HCT116 (cell line): Measurements from ENCODE around the gene LRP11. TPM values are rescaled to one million over a fixed set of nuclear protein-coding genes. Genes with fewer than 3 reads are reported as not detected.

Experiments used
- ATAC-seq: fragments of 200-7000 bp; cut with Tn5 transposase; 2 replicates; pipeline ENCODE4 v1.9.1; 2020; ENCODE audit warnings: mild to moderate bottlenecking, moderate library complexity
- BruUV-seq: library from RNA; stranded (reverse); fragments of 400-500 nt; replicated peaks from 2 replicates; lab custom pipeline; 2021; lab: Mats Ljungman, UMichigan
- CTCF ChIA-PET: fragments of 300-600 bp; sonication (Branson Sonifier 250); formaldehyde crosslinking; loops from one replicate; lab custom pipeline; 2021; ENCODE audit warnings: antibody characterized with exemption; lab: Charles Lee
- POLR2A ChIA-PET: fragments of 300-600, 350-600 bp; sonication (Branson Sonifier 250); formaldehyde crosslinking; loops from one replicate; lab custom pipeline; 2021; ENCODE audit warnings: antibody characterized with exemption; lab: Charles Lee
- RAD21 ChIA-PET, 2 experiments: fragments of 300-600 bp; sonication (Branson Sonifier 250); formaldehyde crosslinking; loops; one replicate each; lab custom pipeline; 2023; ENCODE audit warnings: low total read pairs in 2 of 2; ENCODE audit not compliant: uncharacterized antibody in 2 of 2, unreplicated experiment in 2 of 2, low non-redundant PET in 1 of 2; lab: Charles Lee
- DNase-seq: peaks from one replicate; pipeline ENCODE4 v3.0.0-alpha.2; 2010; ENCODE audit warnings: low read depth, low spot score
- H2AFZ ChIP-seq: fragments of 200-600 bp; shearing (Covaris generic), sonication (generic); 2 replicates; pipeline ENCODE4 v1.6.1; 2017; ENCODE audit warnings: low read depth, mixed run types, mixed read lengths, antibody characterized with exemption, low read length; ENCODE audit not compliant: poor library complexity, severe bottlenecking
- H3K27ac ChIP-seq: 2 replicates; pipeline ENCODE4 v1.5.1; 2012; ENCODE audit warnings: low read depth, low read length
- H3K27me3 ChIP-seq: fragments of 200-600 bp; sonication (generic); 2 replicates; pipeline ENCODE4 v1.6.1; 2016; ENCODE audit warnings: mixed run types, low read length, mixed read lengths; ENCODE audit not compliant: insufficient read depth
- H3K36me3 ChIP-seq, 2 experiments: fragments of 200-500 bp in 1 of 2; fragments of 200-600 bp in 1 of 2; sonication (Bioruptor generic) in 1 of 2; sonication (generic) in 1 of 2; 2 replicates each; pipeline versions ENCODE4 v1.5.1 to v1.6.1; 2014 to 2016; ENCODE audit warnings: low read length in 2 of 2, inconsistent platforms in 1 of 2, mixed read lengths in 1 of 2, mixed run types in 1 of 2; ENCODE audit not compliant: insufficient read depth in 2 of 2, control insufficient read depth in 1 of 2
- H3K4me1 ChIP-seq, 2 experiments: fragments of 200-600 bp in 1 of 2; sonication (generic) in 1 of 2; 2 replicates each; pipeline versions ENCODE4 v1.5.1 to v1.6.1; 2012 to 2017; ENCODE audit warnings: low read length in 2 of 2, inconsistent platforms in 1 of 2, mild to moderate bottlenecking in 1 of 2, mixed read lengths in 1 of 2, mixed run types in 1 of 2, moderate library complexity in 1 of 2; ENCODE audit not compliant: insufficient read depth in 2 of 2, control insufficient read depth in 1 of 2
- H3K4me2 ChIP-seq: fragments of 200-600 bp; sonication (generic); 2 replicates; pipeline ENCODE4 v1.6.1; 2017; ENCODE audit warnings: mixed run types, low read length, mixed read lengths
- H3K4me3 ChIP-seq, 2 experiments: fragments of 200-600 bp in 1 of 2; sonication (generic) in 1 of 2; replicated peaks in 1 of 2; 2 replicates each; pipeline ENCODE4 v1.5.1; 2011 to 2016; ENCODE audit warnings: low read length in 2 of 2, control low read depth in 1 of 2, low read depth in 1 of 2, mild to moderate bottlenecking in 1 of 2, mixed read lengths in 1 of 2, mixed run types in 1 of 2
- H3K79me2 ChIP-seq: fragments of 200-600 bp; sonication (generic); 2 replicates; pipeline ENCODE4 v1.6.1; 2017; ENCODE audit warnings: mild to moderate bottlenecking, mixed run types, low read length, moderate library complexity, mixed read lengths; ENCODE audit not compliant: insufficient read depth
- H3K9ac ChIP-seq: fragments of 200-600 bp; sonication (generic); 2 replicates; pipeline ENCODE4 v1.6.1; 2016; ENCODE audit warnings: low read length, mixed read lengths
- H3K9me2 ChIP-seq: fragments of 200-600 bp; sonication (generic), shearing (Covaris generic); 2 replicates; pipeline ENCODE4 v1.6.1; 2017; ENCODE audit warnings: mixed run types, mild to moderate bottlenecking, moderate library complexity; ENCODE audit not compliant: insufficient read depth
- H3K9me3 ChIP-seq, 2 experiments: fragments of 200-500 bp in 1 of 2; fragments of 200-600 bp in 1 of 2; sonication (Bioruptor generic) in 1 of 2; sonication (generic) in 1 of 2; 2 replicates each; pipeline ENCODE4 v1.6.1; 2014 to 2017; ENCODE audit warnings: low read length in 2 of 2, mixed read lengths in 2 of 2, inconsistent platforms in 1 of 2, low read depth in 1 of 2, mild to moderate bottlenecking in 1 of 2, mixed run types in 1 of 2, moderate library complexity in 1 of 2; ENCODE audit not compliant: control insufficient read depth in 1 of 2, insufficient read depth in 1 of 2
- H4K20me1 ChIP-seq: fragments of 200-600 bp; sonication (generic), shearing (Covaris generic); 2 replicates; pipeline ENCODE4 v1.6.1; 2017; ENCODE audit warnings: mixed run types, mild to moderate bottlenecking, moderate library complexity; ENCODE audit not compliant: insufficient read depth
- CBX3 ChIP-seq: IDR thresholded peaks from 2 replicates; pipeline ENCODE4 v1.6.1; 2012; ENCODE audit warnings: low read depth
- JUND ChIP-seq: IDR thresholded peaks from 2 replicates; pipeline ENCODE4 v1.6.1; 2012
- POLR2A ChIP-seq: IDR thresholded peaks from 2 replicates; pipeline ENCODE4 v1.7.0; 2011; ENCODE audit warnings: borderline replicate concordance; ENCODE audit not compliant: insufficient read depth, insufficient read length; ENCODE audit errors: extremely low read depth
- RAD21 ChIP-seq: IDR thresholded peaks from 2 replicates; pipeline ENCODE4 v1.6.1; 2012; ENCODE audit warnings: low read depth, mild to moderate bottlenecking
- intact Hi-C: fragments of 100-400 bp; cut with micrococcal nuclease; formaldehyde crosslinking; loops from 2 replicates; pipeline ENCODE4 v1.10.0; 2022
- total RNA-seq: library from RNA; stranded (reverse); gene quantifications from one replicate; pipeline ENCODE4 v1.2.1, GENCODE V29; 2021; ENCODE audit not compliant: unreplicated experiment
- TF ChIP-seq, protein P1 (sequence below), 3 experiments: fragments of 200-600 bp in 1 of 3; sonication (generic) in 1 of 3; IDR thresholded peaks in 2 of 3; conservative IDR thresholded peaks in 1 of 3; 2 replicates each; pipeline ENCODE4 v1.5.1; 2012 to 2017; ENCODE audit warnings: low read depth in 2 of 3, low read length in 2 of 3, antibody characterized with exemption in 1 of 3, borderline replicate concordance in 1 of 3, control low read depth in 1 of 3, mild to moderate bottlenecking in 1 of 3, mixed read lengths in 1 of 3, mixed run types in 1 of 3, moderate library complexity in 1 of 3; ENCODE audit not compliant: insufficient read depth in 1 of 3
- TF ChIP-seq, protein P2 (sequence below): IDR thresholded peaks from 2 replicates; pipeline ENCODE4 v1.6.1; 2012; ENCODE audit warnings: low read depth

Gene LRP11
- total RNA-seq, 1 experiment from 2014 or later, result 27.8 TPM

DNA sequence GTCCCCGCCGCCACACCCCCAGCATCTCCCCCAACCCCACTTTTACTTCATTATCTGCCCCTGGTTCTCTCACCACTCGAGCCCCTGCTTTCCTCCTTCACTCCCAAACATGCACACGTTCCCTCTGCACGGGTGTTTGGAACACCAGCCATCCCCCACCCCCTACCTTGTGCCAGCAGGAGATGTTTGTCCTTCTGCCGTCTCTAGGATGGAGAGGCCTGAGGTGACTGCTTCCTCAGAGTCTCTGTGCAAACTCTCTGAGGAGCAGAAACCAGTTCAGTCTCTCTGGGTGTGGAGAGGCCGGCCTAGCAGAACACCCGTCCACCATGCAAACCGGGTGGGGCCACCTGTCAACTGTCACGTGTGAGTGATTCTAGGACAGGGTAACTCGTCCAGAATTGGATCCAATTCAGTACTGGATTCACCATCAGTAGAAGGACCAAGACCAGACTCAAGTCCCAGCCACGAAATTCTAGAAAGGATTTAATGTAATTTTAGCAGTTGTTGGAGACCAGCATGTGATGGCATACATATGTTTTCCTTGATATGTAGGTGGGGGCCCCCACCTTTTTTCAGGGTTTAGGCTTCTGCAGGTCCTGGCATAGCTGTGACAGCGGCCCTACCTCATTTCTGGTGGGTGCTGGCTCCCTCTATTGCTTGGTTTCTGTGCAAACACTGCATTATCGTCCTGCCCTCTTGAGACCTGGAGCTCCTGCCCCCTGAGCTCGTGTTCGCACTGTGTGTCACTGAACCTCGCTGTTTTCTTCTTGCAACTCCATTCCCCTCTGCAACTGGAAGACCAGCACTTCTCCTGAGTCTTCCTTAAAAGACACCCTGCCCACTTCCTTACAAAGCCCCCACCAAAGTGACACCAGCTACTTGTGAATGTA is 33.9 kb upstream of the LRP11 start, which contains the start of gene RAET1E:
Gene RAET1E (minus strand): TSS at position 259 of the 890 bp plus-strand sequence. CDS start 7,212 bp downstream, outside the sequence.
- no peaks in the 10 kb centered on the region for H3K9me3 ChIP-seq
- no peaks in the 10 kb centered on the region for H3K36me3 ChIP-seq
- ChIA-PET POLR2A (no interaction called here), CTCF (interaction anchor here (0.6 to 1.1 kb wide), 2 partner anchors 58 to 350 kb away, joined by 3 to 6 read pairs; no protein-coding TSS in a partner anchor), RAD21 (no interaction called here)
- DNase-seq (no peak), ATAC-seq (peak; percentile 41; the same call in 1 of the 2 replicates)
- H2AFZ ChIP-seq, result peak within 1 kb of the TSS; percentile 96
- H3K4me3 ChIP-seq, result peak within 1 kb of the TSS; percentile 13 to 51
- H3K79me2 ChIP-seq, result no peaks in the 10 kb centered on the region
- TF ChIP-seq RAD21 (peak; percentile 55), JUND (no peak), CBX3 (no peak), POLR2A (no peak)
- TF ChIP-seq, protein P1, sequence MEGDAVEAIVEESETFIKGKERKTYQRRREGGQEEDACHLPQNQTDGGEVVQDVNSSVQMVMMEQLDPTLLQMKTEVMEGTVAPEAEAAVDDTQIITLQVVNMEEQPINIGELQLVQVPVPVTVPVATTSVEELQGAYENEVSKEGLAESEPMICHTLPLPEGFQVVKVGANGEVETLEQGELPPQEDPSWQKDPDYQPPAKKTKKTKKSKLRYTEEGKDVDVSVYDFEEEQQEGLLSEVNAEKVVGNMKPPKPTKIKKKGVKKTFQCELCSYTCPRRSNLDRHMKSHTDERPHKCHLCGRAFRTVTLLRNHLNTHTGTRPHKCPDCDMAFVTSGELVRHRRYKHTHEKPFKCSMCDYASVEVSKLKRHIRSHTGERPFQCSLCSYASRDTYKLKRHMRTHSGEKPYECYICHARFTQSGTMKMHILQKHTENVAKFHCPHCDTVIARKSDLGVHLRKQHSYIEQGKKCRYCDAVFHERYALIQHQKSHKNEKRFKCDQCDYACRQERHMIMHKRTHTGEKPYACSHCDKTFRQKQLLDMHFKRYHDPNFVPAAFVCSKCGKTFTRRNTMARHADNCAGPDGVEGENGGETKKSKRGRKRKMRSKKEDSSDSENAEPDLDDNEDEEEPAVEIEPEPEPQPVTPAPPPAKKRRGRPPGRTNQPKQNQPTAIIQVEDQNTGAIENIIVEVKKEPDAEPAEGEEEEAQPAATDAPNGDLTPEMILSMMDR (IDR thresholded peaks at IDR 0.05 in 2 of 3, conservative IDR thresholded peaks at IDR 0.05 in 1 of 3; ENCODE audit: borderline replicate concordance in 1 of 3, insufficient read depth in 1 of 3, low read depth in 2 of 3, low read length in 2 of 3), result peak; percentile 21 to 34 (median 24); a peak in 3 of 6 replicates
- TF ChIP-seq, protein P2, sequence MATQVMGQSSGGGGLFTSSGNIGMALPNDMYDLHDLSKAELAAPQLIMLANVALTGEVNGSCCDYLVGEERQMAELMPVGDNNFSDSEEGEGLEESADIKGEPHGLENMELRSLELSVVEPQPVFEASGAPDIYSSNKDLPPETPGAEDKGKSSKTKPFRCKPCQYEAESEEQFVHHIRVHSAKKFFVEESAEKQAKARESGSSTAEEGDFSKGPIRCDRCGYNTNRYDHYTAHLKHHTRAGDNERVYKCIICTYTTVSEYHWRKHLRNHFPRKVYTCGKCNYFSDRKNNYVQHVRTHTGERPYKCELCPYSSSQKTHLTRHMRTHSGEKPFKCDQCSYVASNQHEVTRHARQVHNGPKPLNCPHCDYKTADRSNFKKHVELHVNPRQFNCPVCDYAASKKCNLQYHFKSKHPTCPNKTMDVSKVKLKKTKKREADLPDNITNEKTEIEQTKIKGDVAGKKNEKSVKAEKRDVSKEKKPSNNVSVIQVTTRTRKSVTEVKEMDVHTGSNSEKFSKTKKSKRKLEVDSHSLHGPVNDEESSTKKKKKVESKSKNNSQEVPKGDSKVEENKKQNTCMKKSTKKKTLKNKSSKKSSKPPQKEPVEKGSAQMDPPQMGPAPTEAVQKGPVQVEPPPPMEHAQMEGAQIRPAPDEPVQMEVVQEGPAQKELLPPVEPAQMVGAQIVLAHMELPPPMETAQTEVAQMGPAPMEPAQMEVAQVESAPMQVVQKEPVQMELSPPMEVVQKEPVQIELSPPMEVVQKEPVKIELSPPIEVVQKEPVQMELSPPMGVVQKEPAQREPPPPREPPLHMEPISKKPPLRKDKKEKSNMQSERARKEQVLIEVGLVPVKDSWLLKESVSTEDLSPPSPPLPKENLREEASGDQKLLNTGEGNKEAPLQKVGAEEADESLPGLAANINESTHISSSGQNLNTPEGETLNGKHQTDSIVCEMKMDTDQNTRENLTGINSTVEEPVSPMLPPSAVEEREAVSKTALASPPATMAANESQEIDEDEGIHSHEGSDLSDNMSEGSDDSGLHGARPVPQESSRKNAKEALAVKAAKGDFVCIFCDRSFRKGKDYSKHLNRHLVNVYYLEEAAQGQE, result no peak
- peaks cover 39 to 42% of the 10 kb centered on the region in 2 experiments for H3K4me1 ChIP-seq
- H3K9ac ChIP-seq, result peak within 1 kb of the TSS; percentile 47
- BruUV-seq, result no TSS peak
- H3K27ac ChIP-seq, result peak within 1 kb of the TSS; percentile 66
- intact Hi-C loops, result loop anchor here (1.0 to 5.0 kb wide), 3 partner anchors 33 to 251 kb away; partner anchors contain the start of genes KATNA1 and LRP11
- H4K20me1 ChIP-seq, result no peaks in the 10 kb centered on the region
- peak within 1 kb of the TSS; percentile 90 for H3K4me2 ChIP-seq
- no peaks in the 10 kb centered on the region for H3K27me3 ChIP-seq
- H3K9me2 ChIP-seq, result no peaks in the 10 kb centered on the region
